ENCODE measurements around the gene TMEM258.

GRCh38 chr11:61794579-61794978, 2.2 kb upstream of the TMEM258 start:
- TF ChIP-seq CTCF (IDR thresholded peaks at IDR 0.05 in 4 of 5, conservative IDR thresholded peaks at IDR 0.05 in 1 of 5) (no peak), POLR2A (IDR thresholded peaks at IDR 0.05) (no peak)

Data from gastrocnemius medialis (tissue), 4 donors.